GM12878 (cell line): ENCODE data around the gene SLC6A16. TPM values are rescaled to one million over a fixed set of nuclear protein-coding genes. Genes with fewer than 3 reads are reported as not detected.

Source experiments
- ASH2L ChIP-seq: fragments of 300-600, 200-600 bp; sonication (generic); IDR thresholded peaks from 2 replicates; pipeline ENCODE4 v1.6.1; 2017; ENCODE audit warnings: low read depth, mild to moderate bottlenecking, borderline replicate concordance
- BRCA1 ChIP-seq: IDR thresholded peaks from 2 replicates; pipeline ENCODE4 v1.6.1; 2011; ENCODE audit warnings: low read depth, low read length, improper control_type of control experiment
- CBX3 ChIP-seq: fragments of 200-600 bp; sonication (generic); IDR thresholded peaks from 2 replicates; pipeline ENCODE4 v1.6.1; 2016; ENCODE audit warnings: low read depth, borderline replicate concordance
- CREB1 ChIP-seq: IDR thresholded peaks from 2 replicates; pipeline ENCODE4 v1.6.1; 2012; ENCODE audit warnings: low read depth, mild to moderate bottlenecking, inconsistent platforms
- HCFC1 ChIP-seq: fragments of 150-350 bp; IDR thresholded peaks from 2 replicates; pipeline ENCODE4 v1.6.1; 2014; ENCODE audit warnings: low read length
- HDGF ChIP-seq: fragments of 450-650 bp; IDR thresholded peaks from 2 replicates; pipeline ENCODE4 v1.6.1; 2016; ENCODE audit warnings: antibody characterized with exemption
- KLF5 ChIP-seq: fragments of 450-650 bp; IDR thresholded peaks from 2 replicates; pipeline ENCODE4 v1.6.1; 2014; ENCODE audit warnings: mild to moderate bottlenecking; ENCODE audit not compliant: partially characterized antibody
- NR2C2 ChIP-seq: IDR thresholded peaks from 2 replicates; pipeline ENCODE4 v1.6.1; 2011; ENCODE audit warnings: borderline replicate concordance, low read depth; ENCODE audit not compliant: control insufficient read depth, insufficient read length
- PML ChIP-seq: IDR thresholded peaks from 2 replicates; pipeline ENCODE4 v1.6.1; 2012; ENCODE audit warnings: low read length, inconsistent platforms
- SPI1 ChIP-seq: IDR thresholded peaks from 2 replicates; pipeline ENCODE4 v1.6.1; 2011; ENCODE audit warnings: low read depth, mild to moderate bottlenecking, low read length, moderate library complexity, borderline replicate concordance; ENCODE audit not compliant: insufficient read depth
- YY1 ChIP-seq: IDR thresholded peaks from 2 replicates; pipeline ENCODE4 v1.6.1; 2011; ENCODE audit warnings: low read depth, mild to moderate bottlenecking, low read length
- ZSCAN29 ChIP-seq: fragments of 450-650 bp; IDR thresholded peaks from 2 replicates; pipeline ENCODE4 v1.6.1; 2017; ENCODE audit warnings: mild to moderate bottlenecking, moderate library complexity
- polyA plus RNA-seq, 11 experiments: library from polyadenylated mRNA; depleted of rRNA in 4 of 11; unstranded in 6 of 11; stranded (reverse) in 5 of 11; fragments of >200 nt; fragmentation: Nextera tagmentation in 4 of 11; fragmentation: Illumina TruSeq in 1 of 11; extraction: Ambion mirVana in 4 of 11; extraction: Trizol in 1 of 11; gene quantifications; 1 replicate in 1 of 11; 2 replicates in 10 of 11; pipeline versions ENCODE4 v1.2.1 to v1.2.3, GENCODE V29; 2011 to 2016; ENCODE audit warnings: inconsistent platforms in 2 of 11, missing spikeins in 2 of 11, low read depth in 1 of 11
- total RNA-seq, 4 experiments: library from RNA; depleted of rRNA in 3 of 4; stranded (reverse); fragments of >200 nt in 3 of 4; fragmentation: Illumina TruSeq in 1 of 4; extraction: Trizol in 1 of 4; gene quantifications; 2 replicates each; pipeline versions ENCODE4 v1.2.1 to v1.2.3, GENCODE V29; 2013 to 2021
- TF ChIP-seq, protein P1 (sequence below): IDR thresholded peaks from 2 replicates; pipeline ENCODE4 v1.6.1; 2011; ENCODE audit warnings: borderline replicate concordance, low read depth, mild to moderate bottlenecking, moderate library complexity, mixed read lengths, low read length; ENCODE audit not compliant: insufficient read depth; ENCODE audit errors: extremely low read length
- TF ChIP-seq, protein P2 (sequence below): fragments of 450-650 bp; IDR thresholded peaks from 2 replicates; pipeline ENCODE4 v1.6.1; 2018; ENCODE audit warnings: borderline replicate concordance, mild to moderate bottlenecking; ENCODE audit not compliant: partially characterized antibody
- TF ChIP-seq, protein P3 (sequence below): IDR thresholded peaks from 2 replicates; pipeline ENCODE4 v1.6.1; 2012; ENCODE audit warnings: low read depth, low read length, improper control_type of control experiment
- TF ChIP-seq, protein P4 (sequence below): fragments of 450-650 bp; formaldehyde crosslinking; IDR thresholded peaks from 2 replicates; pipeline ENCODE4 v1.4.0; 2020; ENCODE audit warnings: mild to moderate bottlenecking, moderate library complexity
- TF ChIP-seq, protein P5 (sequence below): IDR thresholded peaks from 2 replicates; pipeline ENCODE4 v1.6.1; 2012; ENCODE audit warnings: low read depth, low read length, improper control_type of control experiment
- TF ChIP-seq, protein P6 (sequence below): fragments of 150-350 bp; IDR thresholded peaks from 2 replicates; pipeline ENCODE4 v1.6.1; 2014; ENCODE audit warnings: mild to moderate bottlenecking, low read depth, low read length

SLC6A16 gene
- total and polyA plus RNA-seq, 10 of the 15 experiments (the other 5 are each of a cell fraction or from before 2014, with no cell fraction given) = 0.23 to 3.2 (median 0.54) TPM

DNA sequence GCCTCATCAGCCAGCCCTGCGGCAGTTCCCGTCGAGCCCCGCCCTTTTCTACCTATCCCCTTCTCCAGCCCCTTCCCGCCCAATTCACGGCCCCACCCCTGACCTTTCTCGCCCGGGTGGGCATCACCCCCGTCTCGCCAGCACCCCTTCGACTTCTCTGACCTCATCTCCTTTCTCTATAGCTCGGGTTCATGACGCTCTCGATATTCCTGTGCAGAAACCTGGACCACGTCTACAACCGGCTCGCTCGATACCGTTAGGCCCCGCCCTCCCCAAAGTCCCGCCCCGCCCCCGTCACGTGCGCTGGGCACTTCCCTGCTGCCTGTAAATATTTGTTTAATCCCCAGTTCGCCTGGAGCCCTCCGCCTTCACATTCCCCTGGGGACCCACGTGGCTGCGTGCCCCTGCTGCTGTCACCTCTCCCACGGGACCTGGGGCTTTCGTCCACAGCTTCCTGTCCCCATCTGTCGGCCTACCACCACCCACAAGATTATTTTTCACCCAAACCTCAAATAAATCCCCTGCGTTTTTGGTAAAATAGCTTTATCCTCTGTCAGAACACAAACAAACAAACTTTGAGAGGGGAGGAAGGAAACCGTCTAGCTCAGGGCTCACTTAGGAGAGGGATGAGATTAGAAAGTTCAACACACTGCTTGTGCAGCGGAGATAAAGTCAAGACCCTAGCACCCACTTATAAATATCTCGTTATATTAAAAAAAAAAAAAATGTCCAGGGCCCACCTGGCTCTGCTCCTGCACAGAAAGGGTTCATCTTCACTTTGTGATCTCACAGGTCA, 15.3 kb upstream of the SLC6A16 start (continued):
- TF ChIP-seq KLF5 (peak; percentile 64), NR2C2 (no peak), SPI1 (peak; percentile 61; the same call in 1 of the 2 replicates), CREB1 (peak; percentile 64), PML (peak; percentile 14; the same call in 1 of the 2 replicates), YY1 (0 out of 2 replicates have a peak, but pooled peaks have one; percentile 23), ZSCAN29 (no peak), HDGF (peak; percentile 93), BRCA1 (no peak), CBX3 (no peak), ASH2L (no peak), HCFC1 (no peak)
- TF ChIP-seq, protein P1, sequence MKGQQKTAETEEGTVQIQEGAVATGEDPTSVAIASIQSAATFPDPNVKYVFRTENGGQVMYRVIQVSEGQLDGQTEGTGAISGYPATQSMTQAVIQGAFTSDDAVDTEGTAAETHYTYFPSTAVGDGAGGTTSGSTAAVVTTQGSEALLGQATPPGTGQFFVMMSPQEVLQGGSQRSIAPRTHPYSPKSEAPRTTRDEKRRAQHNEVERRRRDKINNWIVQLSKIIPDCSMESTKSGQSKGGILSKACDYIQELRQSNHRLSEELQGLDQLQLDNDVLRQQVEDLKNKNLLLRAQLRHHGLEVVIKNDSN = peak; percentile 83
- TF ChIP-seq, protein P2, sequence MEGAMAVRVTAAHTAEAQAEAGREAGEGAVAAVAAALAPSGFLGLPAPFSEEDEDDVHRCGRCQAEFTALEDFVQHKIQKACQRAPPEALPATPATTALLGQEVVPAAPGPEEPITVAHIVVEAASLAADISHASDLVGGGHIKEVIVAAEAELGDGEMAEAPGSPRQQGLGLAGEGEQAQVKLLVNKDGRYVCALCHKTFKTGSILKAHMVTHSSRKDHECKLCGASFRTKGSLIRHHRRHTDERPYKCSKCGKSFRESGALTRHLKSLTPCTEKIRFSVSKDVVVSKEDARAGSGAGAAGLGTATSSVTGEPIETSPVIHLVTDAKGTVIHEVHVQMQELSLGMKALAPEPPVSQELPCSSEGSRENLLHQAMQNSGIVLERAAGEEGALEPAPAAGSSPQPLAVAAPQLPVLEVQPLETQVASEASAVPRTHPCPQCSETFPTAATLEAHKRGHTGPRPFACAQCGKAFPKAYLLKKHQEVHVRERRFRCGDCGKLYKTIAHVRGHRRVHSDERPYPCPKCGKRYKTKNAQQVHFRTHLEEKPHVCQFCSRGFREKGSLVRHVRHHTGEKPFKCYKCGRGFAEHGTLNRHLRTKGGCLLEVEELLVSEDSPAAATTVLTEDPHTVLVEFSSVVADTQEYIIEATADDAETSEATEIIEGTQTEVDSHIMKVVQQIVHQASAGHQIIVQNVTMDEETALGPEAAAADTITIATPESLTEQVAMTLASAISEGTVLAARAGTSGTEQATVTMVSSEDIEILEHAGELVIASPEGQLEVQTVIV = no peak
- TF ChIP-seq, protein P3, sequence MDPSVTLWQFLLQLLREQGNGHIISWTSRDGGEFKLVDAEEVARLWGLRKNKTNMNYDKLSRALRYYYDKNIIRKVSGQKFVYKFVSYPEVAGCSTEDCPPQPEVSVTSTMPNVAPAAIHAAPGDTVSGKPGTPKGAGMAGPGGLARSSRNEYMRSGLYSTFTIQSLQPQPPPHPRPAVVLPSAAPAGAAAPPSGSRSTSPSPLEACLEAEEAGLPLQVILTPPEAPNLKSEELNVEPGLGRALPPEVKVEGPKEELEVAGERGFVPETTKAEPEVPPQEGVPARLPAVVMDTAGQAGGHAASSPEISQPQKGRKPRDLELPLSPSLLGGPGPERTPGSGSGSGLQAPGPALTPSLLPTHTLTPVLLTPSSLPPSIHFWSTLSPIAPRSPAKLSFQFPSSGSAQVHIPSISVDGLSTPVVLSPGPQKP = peak; percentile 23; the same call in 1 of the 2 replicates
- TF ChIP-seq, protein P4, sequence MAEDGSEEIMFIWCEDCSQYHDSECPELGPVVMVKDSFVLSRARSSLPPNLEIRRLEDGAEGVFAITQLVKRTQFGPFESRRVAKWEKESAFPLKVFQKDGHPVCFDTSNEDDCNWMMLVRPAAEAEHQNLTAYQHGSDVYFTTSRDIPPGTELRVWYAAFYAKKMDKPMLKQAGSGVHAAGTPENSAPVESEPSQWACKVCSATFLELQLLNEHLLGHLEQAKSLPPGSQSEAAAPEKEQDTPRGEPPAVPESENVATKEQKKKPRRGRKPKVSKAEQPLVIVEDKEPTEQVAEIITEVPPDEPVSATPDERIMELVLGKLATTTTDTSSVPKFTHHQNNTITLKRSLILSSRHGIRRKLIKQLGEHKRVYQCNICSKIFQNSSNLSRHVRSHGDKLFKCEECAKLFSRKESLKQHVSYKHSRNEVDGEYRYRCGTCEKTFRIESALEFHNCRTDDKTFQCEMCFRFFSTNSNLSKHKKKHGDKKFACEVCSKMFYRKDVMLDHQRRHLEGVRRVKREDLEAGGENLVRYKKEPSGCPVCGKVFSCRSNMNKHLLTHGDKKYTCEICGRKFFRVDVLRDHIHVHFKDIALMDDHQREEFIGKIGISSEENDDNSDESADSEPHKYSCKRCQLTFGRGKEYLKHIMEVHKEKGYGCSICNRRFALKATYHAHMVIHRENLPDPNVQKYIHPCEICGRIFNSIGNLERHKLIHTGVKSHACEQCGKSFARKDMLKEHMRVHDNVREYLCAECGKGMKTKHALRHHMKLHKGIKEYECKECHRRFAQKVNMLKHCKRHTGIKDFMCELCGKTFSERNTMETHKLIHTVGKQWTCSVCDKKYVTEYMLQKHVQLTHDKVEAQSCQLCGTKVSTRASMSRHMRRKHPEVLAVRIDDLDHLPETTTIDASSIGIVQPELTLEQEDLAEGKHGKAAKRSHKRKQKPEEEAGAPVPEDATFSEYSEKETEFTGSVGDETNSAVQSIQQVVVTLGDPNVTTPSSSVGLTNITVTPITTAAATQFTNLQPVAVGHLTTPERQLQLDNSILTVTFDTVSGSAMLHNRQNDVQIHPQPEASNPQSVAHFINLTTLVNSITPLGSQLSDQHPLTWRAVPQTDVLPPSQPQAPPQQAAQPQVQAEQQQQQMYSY (CRISPR knock-in tag) = no peak
- TF ChIP-seq, protein P5, sequence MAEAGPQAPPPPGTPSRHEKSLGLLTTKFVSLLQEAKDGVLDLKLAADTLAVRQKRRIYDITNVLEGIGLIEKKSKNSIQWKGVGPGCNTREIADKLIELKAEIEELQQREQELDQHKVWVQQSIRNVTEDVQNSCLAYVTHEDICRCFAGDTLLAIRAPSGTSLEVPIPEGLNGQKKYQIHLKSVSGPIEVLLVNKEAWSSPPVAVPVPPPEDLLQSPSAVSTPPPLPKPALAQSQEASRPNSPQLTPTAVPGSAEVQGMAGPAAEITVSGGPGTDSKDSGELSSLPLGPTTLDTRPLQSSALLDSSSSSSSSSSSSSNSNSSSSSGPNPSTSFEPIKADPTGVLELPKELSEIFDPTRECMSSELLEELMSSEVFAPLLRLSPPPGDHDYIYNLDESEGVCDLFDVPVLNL = no peak
- TF ChIP-seq, protein P6, sequence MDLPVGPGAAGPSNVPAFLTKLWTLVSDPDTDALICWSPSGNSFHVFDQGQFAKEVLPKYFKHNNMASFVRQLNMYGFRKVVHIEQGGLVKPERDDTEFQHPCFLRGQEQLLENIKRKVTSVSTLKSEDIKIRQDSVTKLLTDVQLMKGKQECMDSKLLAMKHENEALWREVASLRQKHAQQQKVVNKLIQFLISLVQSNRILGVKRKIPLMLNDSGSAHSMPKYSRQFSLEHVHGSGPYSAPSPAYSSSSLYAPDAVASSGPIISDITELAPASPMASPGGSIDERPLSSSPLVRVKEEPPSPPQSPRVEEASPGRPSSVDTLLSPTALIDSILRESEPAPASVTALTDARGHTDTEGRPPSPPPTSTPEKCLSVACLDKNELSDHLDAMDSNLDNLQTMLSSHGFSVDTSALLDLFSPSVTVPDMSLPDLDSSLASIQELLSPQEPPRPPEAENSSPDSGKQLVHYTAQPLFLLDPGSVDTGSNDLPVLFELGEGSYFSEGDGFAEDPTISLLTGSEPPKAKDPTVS = no peak
